Esophagus muscularis mucosa (tissue), 4 donors: Measurements from ENCODE around the gene MEF2C. TPM values are rescaled to one million over a fixed set of nuclear protein-coding genes. Genes with fewer than 3 reads are reported as not detected.

Experiments
- DNase-seq: peaks from one replicate; pipeline ENCODE4 v3.0.0-alpha.2; 2017; ENCODE audit errors: extremely low spot score
- H3K27ac ChIP-seq, 4 donors: fragments of 200-600 bp; sonication (generic); replicated peaks in 1 of 4; 1 replicate in 3 of 4; 2 replicates in 1 of 4; pipeline ENCODE4 v1.5.1; 2016 to 2019; ENCODE audit warnings: mild to moderate bottlenecking in 1 of 4
- H3K27me3 ChIP-seq, 4 donors: fragments of 200-600 bp; sonication (generic); one replicate each; pipeline versions ENCODE4 v1.5.1 to v1.6.0; 2016 to 2019
- H3K36me3 ChIP-seq, 4 donors: fragments of 200-600 bp; sonication (generic); one replicate each; pipeline ENCODE4 v1.5.1; 2016 to 2019
- H3K4me1 ChIP-seq, 4 donors: fragments of 200-600 bp; sonication (generic); one replicate each; pipeline ENCODE4 v1.5.1; 2016 to 2019
- H3K4me3 ChIP-seq, 4 donors: fragments of 200-600 bp; sonication (generic); 1 replicate in 2 of 4; 2 replicates in 2 of 4; pipeline ENCODE4 v1.5.1; 2016 to 2019; ENCODE audit warnings: mild to moderate bottlenecking in 4 of 4, moderate library complexity in 1 of 4
- H3K9me3 ChIP-seq, 4 donors: fragments of 200-600 bp; sonication (generic); 1 replicate in 3 of 4; 2 replicates in 1 of 4; pipeline ENCODE4 v1.5.1; 2016 to 2019
- EP300 ChIP-seq: sonication (generic); formaldehyde crosslinking; IDR thresholded peaks from one replicate; pipeline ENCODE4 v1.6.1; 2017; ENCODE audit warnings: antibody characterized with exemption
- POLR2A ChIP-seq: fragments of 450-650 bp; IDR thresholded peaks from one replicate; pipeline ENCODE4 v1.6.1; 2017; ENCODE audit warnings: antibody characterized with exemption, moderate library complexity, mild to moderate bottlenecking, low read depth
- POLR2AphosphoS5 ChIP-seq, 2 donors: sonication (generic); formaldehyde crosslinking; IDR thresholded peaks; one replicate each; pipeline ENCODE4 v1.6.1; 2017; ENCODE audit warnings: antibody characterized with exemption in 2 of 2
- WGBS: methylation state at CpG from one replicate; pipeline ENCODE4 v1.1.5; 2018; 5-methylcytosine and 5-hydroxymethylcytosine counted together
- intact Hi-C: fragments of 100-400 bp; cut with DNase I; formaldehyde crosslinking; loops from one replicate; pipeline ENCODE4 v1.15.1; 2023
- total RNA-seq, 4 donors: library from RNA; depleted of rRNA; stranded (reverse); fragments of >200 nt; gene quantifications; one replicate each; pipeline versions ENCODE4 v1.1.0 to v1.2.1, GENCODE V29; 2016
- TF ChIP-seq, protein P1 (sequence below), 3 experiments: fragments of 200-600 bp in 2 of 3; fragments of 450-650 bp in 1 of 3; sonication (generic) in 2 of 3; IDR thresholded peaks; one replicate each; pipeline ENCODE4 v1.5.1; 2017 to 2019; ENCODE audit warnings: antibody characterized with exemption in 3 of 3, mild to moderate bottlenecking in 2 of 3, moderate library complexity in 1 of 3

The MEF2C gene
- total RNA-seq, 4 donors from 2014 or later: 20.8 to 34.3 (median 29.0) TPM

DNA sequence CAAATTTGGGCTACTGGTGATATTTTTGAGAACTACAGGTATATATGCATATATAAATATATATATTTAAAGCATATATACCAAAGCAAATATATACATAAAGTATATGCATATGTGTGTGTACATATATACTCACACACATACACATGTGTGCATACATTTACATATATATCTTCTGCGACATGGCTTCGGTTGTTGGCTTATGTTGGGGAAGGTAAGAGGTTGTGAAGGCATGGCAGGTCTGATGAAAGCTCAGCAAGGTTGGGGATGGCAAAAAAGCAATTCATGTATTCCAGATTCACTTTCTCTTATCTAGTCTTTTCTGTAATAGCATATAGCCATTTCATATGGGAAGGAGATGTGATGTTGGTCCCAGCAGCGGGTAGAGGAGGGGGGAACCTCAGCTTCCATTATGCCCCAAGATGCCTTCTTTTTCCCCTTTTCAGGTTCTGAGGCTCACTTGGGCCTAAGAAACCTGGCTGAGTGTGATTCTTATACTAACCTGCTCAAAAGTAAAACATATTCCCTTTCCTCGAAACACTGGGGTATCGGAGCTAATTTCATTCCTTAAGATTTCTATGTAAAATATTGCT is 201.7 kb downstream of the MEF2C start:
- Histone ChIP-seq H3K4me1 (peaks cover 14 to 43% (median 33%) of the 10 kb centered on the region in 4 donors), H3K36me3 (no peaks in the 10 kb centered on the region), H3K9me3 (no peaks in the 10 kb centered on the region), H3K27ac (no peak overlapping the region), H3K4me3 (no peak overlapping the region), H3K27me3 (peaks cover 7 to 100% (median 91%) of the 10 kb centered on the region in 4 donors)
- DNase-seq: no peak
- 41% methylated on average over 5 of the region's 5 CpGs for WGBS
- TF ChIP-seq EP300: no peak
- TF ChIP-seq POLR2A: no peak
- TF ChIP-seq, protein P1, sequence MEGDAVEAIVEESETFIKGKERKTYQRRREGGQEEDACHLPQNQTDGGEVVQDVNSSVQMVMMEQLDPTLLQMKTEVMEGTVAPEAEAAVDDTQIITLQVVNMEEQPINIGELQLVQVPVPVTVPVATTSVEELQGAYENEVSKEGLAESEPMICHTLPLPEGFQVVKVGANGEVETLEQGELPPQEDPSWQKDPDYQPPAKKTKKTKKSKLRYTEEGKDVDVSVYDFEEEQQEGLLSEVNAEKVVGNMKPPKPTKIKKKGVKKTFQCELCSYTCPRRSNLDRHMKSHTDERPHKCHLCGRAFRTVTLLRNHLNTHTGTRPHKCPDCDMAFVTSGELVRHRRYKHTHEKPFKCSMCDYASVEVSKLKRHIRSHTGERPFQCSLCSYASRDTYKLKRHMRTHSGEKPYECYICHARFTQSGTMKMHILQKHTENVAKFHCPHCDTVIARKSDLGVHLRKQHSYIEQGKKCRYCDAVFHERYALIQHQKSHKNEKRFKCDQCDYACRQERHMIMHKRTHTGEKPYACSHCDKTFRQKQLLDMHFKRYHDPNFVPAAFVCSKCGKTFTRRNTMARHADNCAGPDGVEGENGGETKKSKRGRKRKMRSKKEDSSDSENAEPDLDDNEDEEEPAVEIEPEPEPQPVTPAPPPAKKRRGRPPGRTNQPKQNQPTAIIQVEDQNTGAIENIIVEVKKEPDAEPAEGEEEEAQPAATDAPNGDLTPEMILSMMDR (IDR thresholded peaks at IDR 0.05): no peak
- TF ChIP-seq POLR2AphosphoS5 (IDR thresholded peaks at IDR 0.05): no peak
- intact Hi-C loops: loop anchor here (2.0 kb wide), 1 partner anchor 901 kb away; no protein-coding TSS in a partner anchor

GRCh38 chr5:88680253-88681132 is 202.5 kb downstream of the MEF2C start:
- peaks cover 7 to 100% (median 88%) of the 10 kb centered on the region in 4 donors for H3K27me3 ChIP-seq

GRCh38 chr5:88679638-88680037 is 203.3 kb downstream of the MEF2C start:
- no peak for TF ChIP-seq EP300
- TF ChIP-seq POLR2AphosphoS5 (IDR thresholded peaks at IDR 0.05): no peak
- TF ChIP-seq, protein P1 (IDR thresholded peaks at IDR 0.05): no peak
- no peak for TF ChIP-seq POLR2A
- peak overlapping the region in 1 of 4 donors; percentile 51 for H3K4me3 ChIP-seq
- no peaks in the 10 kb centered on the region for H3K36me3 ChIP-seq
- WGBS: 30% methylated on average over 14 of the region's 14 CpGs
- H3K27me3 ChIP-seq: peaks cover 7 to 100% (median 88%) of the 10 kb centered on the region in 4 donors
- no peak for DNase-seq
- intact Hi-C loops: loop anchor here (2.0 to 5.0 kb wide), 2 partner anchors 537 to 899 kb away; no protein-coding TSS in a partner anchor
- peaks cover 27 to 47% (median 43%) of the 10 kb centered on the region in 4 donors for H3K4me1 ChIP-seq
- no peaks in the 10 kb centered on the region for H3K9me3 ChIP-seq
- no peak overlapping the region for H3K27ac ChIP-seq

More at GRCh38 chr5:88680253-88681132, 202.5 kb downstream of the MEF2C start:
- WGBS: 6% methylated on average over 24 of the region's 61 CpGs
- Histone ChIP-seq H3K4me1 (peaks cover 18 to 47% (median 40%) of the 10 kb centered on the region in 4 donors), H3K9me3 (no peaks in the 10 kb centered on the region), H3K4me3 (peak overlapping the region; percentile 46 to 60 (median 51)), H3K36me3 (no peaks in the 10 kb centered on the region), H3K27ac (no peak overlapping the region)
- intact Hi-C loops: loop anchor here (2.0 kb wide), 1 partner anchor 900 kb away; no protein-coding TSS in a partner anchor
- TF ChIP-seq, protein P1 (IDR thresholded peaks at IDR 0.05): peak; percentile 70 to 98 (median 86)
- peak in 1 of 2 donors; percentile 40 for TF ChIP-seq POLR2AphosphoS5 (IDR thresholded peaks at IDR 0.05)
- TF ChIP-seq EP300: no peak
- TF ChIP-seq POLR2A: no peak
- DNase-seq: no peak

DNA sequence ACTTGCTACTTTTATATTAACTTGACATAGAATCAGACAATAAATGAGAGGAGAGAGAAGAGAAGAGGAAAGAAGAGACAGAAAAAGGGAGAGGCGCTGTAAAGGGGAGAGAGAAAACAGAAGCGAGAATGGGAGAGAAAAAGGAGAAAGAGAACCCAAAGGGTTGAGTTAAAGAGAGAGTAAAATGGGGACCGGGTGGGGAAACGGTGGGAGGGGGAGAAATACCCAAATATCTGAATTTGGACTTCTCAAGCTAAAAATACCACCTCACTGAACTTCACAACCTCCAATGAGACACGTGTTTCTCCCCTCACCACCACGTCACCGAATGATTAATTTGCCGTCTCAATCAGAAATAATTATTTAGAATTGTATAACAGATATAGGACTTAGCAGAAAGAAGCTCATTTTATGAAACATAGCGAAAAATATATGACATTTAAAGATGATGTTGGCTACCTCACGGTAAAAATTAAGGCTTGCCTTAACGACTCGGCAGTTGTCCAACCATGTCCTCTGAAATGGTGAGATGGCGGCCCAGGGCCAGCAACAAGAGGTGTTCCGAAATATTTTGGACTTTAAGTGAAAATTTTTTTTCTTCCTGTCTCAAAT is 204.1 kb downstream of the MEF2C start:
- intact Hi-C loops: loop anchor here (5.0 kb wide), 1 partner anchor 537 kb away; no protein-coding TSS in a partner anchor
- no peaks in the 10 kb centered on the region for H3K9me3 ChIP-seq
- TF ChIP-seq POLR2A: no peak
- TF ChIP-seq POLR2AphosphoS5 (IDR thresholded peaks at IDR 0.05): no peak
- TF ChIP-seq EP300: no peak
- TF ChIP-seq, protein P1 (IDR thresholded peaks at IDR 0.05): no peak
- WGBS: 14% methylated on average over 14 of the region's 14 CpGs
- H3K27ac ChIP-seq: no peak overlapping the region
- no peak for DNase-seq
- H3K4me3 ChIP-seq: no peak overlapping the region
- H3K27me3 ChIP-seq: peaks cover 7 to 100% (median 88%) of the 10 kb centered on the region in 4 donors
- peaks cover 35 to 47% (median 43%) of the 10 kb centered on the region in 4 donors for H3K4me1 ChIP-seq
- no peaks in the 10 kb centered on the region for H3K36me3 ChIP-seq
